ENCODE data around the gene INTS6.

The INTS6 gene

GRCh38 chr13:51357928-51358595 lies 94.8 kb downstream of the INTS6 start:
- ATAC-seq (ENCODE audit: low read depth) (no peak), DNase-seq (ENCODE audit: low spot score in 2 of 2) (no peak)
- Mint-ChIP-seq H3K27me3 (no peaks in the 10 kb centered on the region), H3K27ac (no peak overlapping the region), H3K9me3 (no peaks in the 10 kb centered on the region), H3K36me3 (peaks cover 2% of the 10 kb centered on the region), H3K4me1 (no peaks in the 10 kb centered on the region), H3K4me3 (no peak overlapping the region)

- no peak for DNase-seq (ENCODE audit: low spot score in 2 of 2)
- Mint-ChIP-seq H3K4me3 (no peak overlapping the region), H3K36me3 (peaks cover 10% of the 10 kb centered on the region), H3K9me3 (no peaks in the 10 kb centered on the region), H3K27me3 (no peaks in the 10 kb centered on the region), H3K4me1 (no peaks in the 10 kb centered on the region), H3K27ac (no peak overlapping the region)
- ATAC-seq (ENCODE audit: low read depth) = no peak
Observed at GRCh38 chr13:51355217-51355616, 97.6 kb downstream of the INTS6 start.

GRCh38 chr13:51349016-51349415 lies 103.8 kb downstream of the INTS6 start:
- Mint-ChIP-seq H3K36me3 (peaks cover 10% of the 10 kb centered on the region), H3K27ac (no peak overlapping the region), H3K4me3 (no peak overlapping the region), H3K4me1 (no peaks in the 10 kb centered on the region), H3K9me3 (no peaks in the 10 kb centered on the region), H3K27me3 (no peaks in the 10 kb centered on the region)
- no peak for DNase-seq (ENCODE audit: low spot score in 2 of 2)
- ATAC-seq (ENCODE audit: low read depth) = no peak

- no peaks in the 10 kb centered on the region for H3K27me3 Mint-ChIP-seq
- no peak for DNase-seq (ENCODE audit: low spot score in 2 of 2)
- H3K4me1 Mint-ChIP-seq = no peaks in the 10 kb centered on the region
- H3K9me3 Mint-ChIP-seq = no peaks in the 10 kb centered on the region
- no peak for ATAC-seq (ENCODE audit: low read depth)
- H3K27ac Mint-ChIP-seq = no peak overlapping the region
- peaks cover 10% of the 10 kb centered on the region for H3K36me3 Mint-ChIP-seq
- no peak overlapping the region for H3K4me3 Mint-ChIP-seq
Observed at GRCh38 chr13:51348069-51348967, 104.5 kb downstream of the INTS6 start.

GRCh38 chr13:51347099-51347498 lies 105.7 kb downstream of the INTS6 start:
- Mint-ChIP-seq H3K4me1 (no peaks in the 10 kb centered on the region), H3K9me3 (no peaks in the 10 kb centered on the region)
- ATAC-seq (ENCODE audit: low read depth) = no peak

GRCh38 chr13:51346397-51346796 lies 106.4 kb downstream of the INTS6 start:
- Mint-ChIP-seq H3K9me3 (no peaks in the 10 kb centered on the region), H3K4me1 (no peaks in the 10 kb centered on the region), H3K36me3 (peaks cover 2% of the 10 kb centered on the region), H3K27me3 (no peaks in the 10 kb centered on the region), H3K4me3 (no peak overlapping the region), H3K27ac (no peak overlapping the region)
- DNase-seq (ENCODE audit: low spot score in 2 of 2) (no peak), ATAC-seq (ENCODE audit: low read depth) (no peak)

More at GRCh38 chr13:51347099-51347498, 105.7 kb downstream of the INTS6 start:
- Mint-ChIP-seq H3K4me3 (no peak overlapping the region), H3K27me3 (no peaks in the 10 kb centered on the region), H3K36me3 (peaks cover 5% of the 10 kb centered on the region), H3K27ac (no peak overlapping the region)
- DNase-seq (ENCODE audit: low spot score in 2 of 2) = no peak

- ATAC-seq (ENCODE audit: low read depth) (no peak), DNase-seq (ENCODE audit: low spot score in 2 of 2) (no peak)
- H3K4me1 Mint-ChIP-seq = no peaks in the 10 kb centered on the region
Observed at GRCh38 chr13:51343475-51343874, 109.4 kb downstream of the INTS6 start.

GRCh38 chr13:51342706-51343105 lies 110.1 kb downstream of the INTS6 start:
- no peaks in the 10 kb centered on the region for H3K36me3 Mint-ChIP-seq
- no peaks in the 10 kb centered on the region for H3K9me3 Mint-ChIP-seq
- H3K4me3 Mint-ChIP-seq = no peak overlapping the region
- no peak overlapping the region for H3K27ac Mint-ChIP-seq
- no peak for DNase-seq (ENCODE audit: low spot score in 2 of 2)
- ATAC-seq (ENCODE audit: low read depth) = no peak
- no peaks in the 10 kb centered on the region for H3K4me1 Mint-ChIP-seq
- no peaks in the 10 kb centered on the region for H3K27me3 Mint-ChIP-seq

More at GRCh38 chr13:51343475-51343874, 109.4 kb downstream of the INTS6 start:
- Mint-ChIP-seq H3K27me3 (no peaks in the 10 kb centered on the region), H3K9me3 (no peaks in the 10 kb centered on the region), H3K4me3 (no peak overlapping the region), H3K27ac (no peak overlapping the region), H3K36me3 (no peaks in the 10 kb centered on the region)

- Mint-ChIP-seq H3K4me3 (no peak overlapping the region), H3K9me3 (no peaks in the 10 kb centered on the region), H3K27me3 (no peaks in the 10 kb centered on the region), H3K27ac (no peak overlapping the region), H3K4me1 (no peaks in the 10 kb centered on the region), H3K36me3 (no peaks in the 10 kb centered on the region)
- ATAC-seq (ENCODE audit: low read depth) (no peak), DNase-seq (ENCODE audit: low spot score in 2 of 2) (no peak)
Observed at GRCh38 chr13:51341791-51342190, 111.0 kb downstream of the INTS6 start.

GRCh38 chr13:51341232-51341631 lies 111.6 kb downstream of the INTS6 start:
- H3K4me1 Mint-ChIP-seq = no peaks in the 10 kb centered on the region
- no peaks in the 10 kb centered on the region for H3K36me3 Mint-ChIP-seq
- no peaks in the 10 kb centered on the region for H3K9me3 Mint-ChIP-seq
- no peaks in the 10 kb centered on the region for H3K27me3 Mint-ChIP-seq
- H3K4me3 Mint-ChIP-seq = no peak overlapping the region
- H3K27ac Mint-ChIP-seq = no peak overlapping the region
- no peak for DNase-seq (ENCODE audit: low spot score in 2 of 2)
- ATAC-seq (ENCODE audit: low read depth) = no peak

- Mint-ChIP-seq H3K36me3 (no peaks in the 10 kb centered on the region), H3K27me3 (no peaks in the 10 kb centered on the region), H3K27ac (no peak overlapping the region), H3K4me3 (no peak overlapping the region), H3K4me1 (no peaks in the 10 kb centered on the region), H3K9me3 (no peaks in the 10 kb centered on the region)
- ATAC-seq (ENCODE audit: low read depth) (no peak), DNase-seq (ENCODE audit: low spot score in 2 of 2) (no peak)
Observed at GRCh38 chr13:51339952-51340732, 112.7 kb downstream of the INTS6 start.

GRCh38 chr13:51339354-51339753 lies 113.5 kb downstream of the INTS6 start, which contains the start of gene SERPINE3:
SERPINE3 (plus strand) TSS chr13:51339691; CDS start chr13:51341092, 1,401 bp downstream.
- no peaks in the 10 kb centered on the region for H3K27me3 Mint-ChIP-seq
- ATAC-seq (ENCODE audit: low read depth) (no peak), DNase-seq (ENCODE audit: low spot score in 2 of 2) (no peak)
- H3K36me3 Mint-ChIP-seq = no peaks in the 10 kb centered on the region
- no peaks in the 10 kb centered on the region for H3K9me3 Mint-ChIP-seq
- H3K4me3 Mint-ChIP-seq = no peak within 1 kb of the TSS
- no peak within 1 kb of the TSS for H3K27ac Mint-ChIP-seq
- no peaks in the 10 kb centered on the region for H3K4me1 Mint-ChIP-seq

GRCh38 chr13:51336746-51337145 lies 116.1 kb downstream of the INTS6 start:
- H3K4me1 Mint-ChIP-seq = no peaks in the 10 kb centered on the region
- no peak overlapping the region for H3K4me3 Mint-ChIP-seq
- no peak for DNase-seq (ENCODE audit: low spot score in 2 of 2)
- no peak overlapping the region for H3K27ac Mint-ChIP-seq
- H3K27me3 Mint-ChIP-seq = peaks cover 1% of the 10 kb centered on the region
- no peaks in the 10 kb centered on the region for H3K36me3 Mint-ChIP-seq
- ATAC-seq (ENCODE audit: low read depth) = no peak
- H3K9me3 Mint-ChIP-seq = no peaks in the 10 kb centered on the region

- Mint-ChIP-seq H3K36me3 (no peaks in the 10 kb centered on the region), H3K4me1 (peaks cover 11% of the 10 kb centered on the region), H3K27ac (no peak overlapping the region), H3K9me3 (no peaks in the 10 kb centered on the region), H3K4me3 (no peak overlapping the region), H3K27me3 (peaks cover 4% of the 10 kb centered on the region)
- no peak for ATAC-seq (ENCODE audit: low read depth)
- no peak for DNase-seq (ENCODE audit: low spot score in 2 of 2)
Observed at GRCh38 chr13:51333826-51334225, 119.0 kb downstream of the INTS6 start.

Measured in memory B cell (primary cell).